NCI-H1694 treated with DMSO at 0.1 percent for 48 hours (cell line): ENCODE data around the gene TRRAP.

ENCODE experiments used
- DNase-seq: peaks from one replicate; lab custom pipeline; 2025; lab: John Stamatoyannopoulos, UW

The TRRAP gene

GRCh38 chr7:99061001-99061776, 182.9 kb downstream of the TRRAP start:
- no peak for DNase-seq
